Measurements from ENCODE around the gene TUBGCP2. TPM values are rescaled to one million over a fixed set of nuclear protein-coding genes. Genes with fewer than 3 reads are reported as not detected.
"Not testable (repeated sequence)": the region's sequence is repeated elsewhere in the genome, so short reads cannot be mapped to it uniquely, and the experiment has no call there.

TUBGCP2 gene
- total RNA-seq, 1 donor from 2014 or later: 53.2 TPM

GRCh38 chr10:133237588-133238465 is 70.8 kb downstream of the TUBGCP2 start, which contains the start of gene VENTX:
VENTX (plus strand) TSS chr10:133237855; CDS start chr10:133237915, 60 bp downstream.
- Mint-ChIP-seq H3K36me3 (ENCODE audit: low read depth) (no peaks in the 10 kb centered on the region), H3K9me3 (ENCODE audit: low read depth) (no peaks in the 10 kb centered on the region), H3K27ac (ENCODE audit: unreplicated experiment) (no peak within 1 kb of the TSS), H3K4me1 (ENCODE audit: low read depth) (no peaks in the 10 kb centered on the region), H3K4me3 (ENCODE audit: unreplicated experiment) (no peak within 1 kb of the TSS), H3K27me3 (ENCODE audit: low read depth) (peaks cover 55% of the 10 kb centered on the region)
- DNase-seq (ENCODE audit: low spot score): no peak
- TF ChIP-seq CTCF (IDR thresholded peaks at IDR 0.05): no peak

GRCh38 chr10:133237241-133237587 is 71.5 kb downstream of the TUBGCP2 start:
- Mint-ChIP-seq H3K27me3 (ENCODE audit: low read depth) (peaks cover 56% of the 10 kb centered on the region), H3K4me3 (ENCODE audit: unreplicated experiment) (no peak overlapping the region), H3K27ac (ENCODE audit: unreplicated experiment) (no peak overlapping the region), H3K9me3 (ENCODE audit: low read depth) (no peaks in the 10 kb centered on the region), H3K36me3 (ENCODE audit: low read depth) (no peaks in the 10 kb centered on the region), H3K4me1 (ENCODE audit: low read depth) (no peaks in the 10 kb centered on the region)
- no peak for DNase-seq (ENCODE audit: low spot score)
- no peak for TF ChIP-seq CTCF (IDR thresholded peaks at IDR 0.05)

GRCh38 chr10:133236401-133237240 is 72.1 kb downstream of the TUBGCP2 start:
- Mint-ChIP-seq H3K4me3 (ENCODE audit: unreplicated experiment) (no peak overlapping the region), H3K36me3 (ENCODE audit: low read depth) (no peaks in the 10 kb centered on the region), H3K27me3 (ENCODE audit: low read depth) (peaks cover 56% of the 10 kb centered on the region), H3K4me1 (ENCODE audit: low read depth) (no peaks in the 10 kb centered on the region), H3K27ac (ENCODE audit: unreplicated experiment) (no peak overlapping the region), H3K9me3 (ENCODE audit: low read depth) (no peaks in the 10 kb centered on the region)
- DNase-seq (ENCODE audit: low spot score): no peak
- no peak for TF ChIP-seq CTCF (IDR thresholded peaks at IDR 0.05)

- Mint-ChIP-seq H3K4me3 (ENCODE audit: unreplicated experiment) (no peak overlapping the region), H3K27ac (ENCODE audit: unreplicated experiment) (no peak overlapping the region), H3K9me3 (ENCODE audit: low read depth) (no peaks in the 10 kb centered on the region), H3K27me3 (ENCODE audit: low read depth) (peaks cover 55% of the 10 kb centered on the region), H3K4me1 (ENCODE audit: low read depth) (no peaks in the 10 kb centered on the region), H3K36me3 (ENCODE audit: low read depth) (no peaks in the 10 kb centered on the region)
- no peak for DNase-seq (ENCODE audit: low spot score)
- no peak for TF ChIP-seq CTCF (IDR thresholded peaks at IDR 0.05)
Observed at GRCh38 chr10:133235932-133236331, 72.7 kb downstream of the TUBGCP2 start.

- H3K27ac Mint-ChIP-seq (ENCODE audit: unreplicated experiment): no peak overlapping the region
- H3K4me3 Mint-ChIP-seq (ENCODE audit: unreplicated experiment): no peak overlapping the region
- no peaks in the 10 kb centered on the region for H3K9me3 Mint-ChIP-seq (ENCODE audit: low read depth)
- DNase-seq (ENCODE audit: low spot score): no peak
- no peak for TF ChIP-seq CTCF (IDR thresholded peaks at IDR 0.05)
- H3K27me3 Mint-ChIP-seq (ENCODE audit: low read depth): peaks cover 51% of the 10 kb centered on the region
- no peaks in the 10 kb centered on the region for H3K4me1 Mint-ChIP-seq (ENCODE audit: low read depth)
- no peaks in the 10 kb centered on the region for H3K36me3 Mint-ChIP-seq (ENCODE audit: low read depth)
Observed at GRCh38 chr10:133235265-133235855, 73.3 kb downstream of the TUBGCP2 start.

GRCh38 chr10:133234796-133235195 is 73.9 kb downstream of the TUBGCP2 start:
- H3K27me3 Mint-ChIP-seq (ENCODE audit: low read depth): peaks cover 51% of the 10 kb centered on the region
- H3K36me3 Mint-ChIP-seq (ENCODE audit: low read depth); H3K4me1 Mint-ChIP-seq (ENCODE audit: low read depth); H3K9me3 Mint-ChIP-seq (ENCODE audit: low read depth); H3K4me3 Mint-ChIP-seq (ENCODE audit: unreplicated experiment); H3K27ac Mint-ChIP-seq (ENCODE audit: unreplicated experiment); DNase-seq (ENCODE audit: low spot score): not testable (repeated sequence)

All from chondrocyte (in vitro differentiated cells).